Osteoblast (primary cell): ENCODE data around the gene BFSP2. TPM values are rescaled to one million over a fixed set of nuclear protein-coding genes. Genes with fewer than 3 reads are reported as not detected.
A peak's percentile ranks its signal among the peaks of the same experiment; 100 is the strongest.

Source experiments
- DNase-seq: peaks from one replicate; pipeline ENCODE4 v3.0.0; 2011; ENCODE audit warnings: low spot score, mixed read lengths; ENCODE audit not compliant: insufficient read length; ENCODE audit errors: missing footprints
- H2AFZ ChIP-seq: 2 replicates; pipeline ENCODE4 v1.6.0; 2011; ENCODE audit warnings: mild to moderate bottlenecking, low read length
- H3K27ac ChIP-seq: 2 replicates; pipeline ENCODE4 v1.5.1; 2011; ENCODE audit warnings: mild to moderate bottlenecking, low read depth, low read length, moderate library complexity
- H3K27me3 ChIP-seq: 2 replicates; pipeline ENCODE4 v1.6.0; 2012; ENCODE audit warnings: mild to moderate bottlenecking, control low read depth, inconsistent platforms, low read length, moderate library complexity; ENCODE audit not compliant: insufficient read depth
- H3K36me3 ChIP-seq: 2 replicates; pipeline ENCODE4 v1.5.1; 2011; ENCODE audit warnings: mild to moderate bottlenecking, low read length, control low read depth, moderate library complexity; ENCODE audit not compliant: insufficient read depth
- H3K4me1 ChIP-seq: 2 replicates; pipeline ENCODE4 v1.5.1; 2011; ENCODE audit warnings: mild to moderate bottlenecking, low read length, control low read depth, moderate library complexity; ENCODE audit not compliant: insufficient read depth
- H3K4me2 ChIP-seq: 2 replicates; pipeline ENCODE4 v1.6.0; 2011; ENCODE audit warnings: mild to moderate bottlenecking, low read length; ENCODE audit not compliant: insufficient read depth
- H3K4me3 ChIP-seq: fragments of 200-600 bp; sonication (generic); 3 replicates; pipeline ENCODE4 v1.5.1; 2012; ENCODE audit warnings: mild to moderate bottlenecking, low read length, inconsistent platforms; ENCODE audit not compliant: insufficient read depth
- H3K79me2 ChIP-seq: 2 replicates; pipeline ENCODE4 v1.6.0; 2012; ENCODE audit warnings: mild to moderate bottlenecking, low read length, control low read depth, inconsistent platforms; ENCODE audit not compliant: insufficient read depth
- H3K9me3 ChIP-seq: 2 replicates; pipeline ENCODE4 v1.5.1; 2011; ENCODE audit warnings: low read depth, low read length, control low read depth
- H4K20me1 ChIP-seq: 2 replicates; pipeline ENCODE4 v1.6.0; 2012; ENCODE audit warnings: mild to moderate bottlenecking, low read length, control low read depth; ENCODE audit not compliant: insufficient read depth
- CTCF ChIP-seq: IDR thresholded peaks from 2 replicates; pipeline ENCODE4 v1.5.1; 2011; ENCODE audit warnings: mild to moderate bottlenecking, low read depth, low read length, moderate library complexity; ENCODE audit errors: extremely low read depth
- total RNA-seq: library from RNA; depleted of rRNA; stranded (reverse); fragments of >200 nt; gene quantifications from 2 replicates; pipeline ENCODE4 v1.2.3, GENCODE V29; 2012

BFSP2 gene
- total RNA-seq, 1 donor = not detected

GRCh38 chr3:133381346-133382109 lies 18.3 kb upstream of the BFSP2 start:
- H3K27ac ChIP-seq = no peak overlapping the region
- no peaks in the 10 kb centered on the region for H3K9me3 ChIP-seq
- no peaks in the 10 kb centered on the region for H3K79me2 ChIP-seq
- no peaks in the 10 kb centered on the region for H3K36me3 ChIP-seq
- H4K20me1 ChIP-seq = no peaks in the 10 kb centered on the region
- H3K4me1 ChIP-seq = no peaks in the 10 kb centered on the region
- H3K27me3 ChIP-seq = peaks cover 6% of the 10 kb centered on the region
- H3K4me3 ChIP-seq = no peak overlapping the region
- H3K4me2 ChIP-seq = no peak overlapping the region
- DNase-seq = no peak
- no peak for TF ChIP-seq CTCF
- H2AFZ ChIP-seq = no peak overlapping the region

- H3K4me3 ChIP-seq = no peak overlapping the region
- no peak overlapping the region for H2AFZ ChIP-seq
- no peaks in the 10 kb centered on the region for H3K79me2 ChIP-seq
- peaks cover 6% of the 10 kb centered on the region for H3K27me3 ChIP-seq
- no peaks in the 10 kb centered on the region for H3K36me3 ChIP-seq
- H3K27ac ChIP-seq = no peak overlapping the region
- no peaks in the 10 kb centered on the region for H4K20me1 ChIP-seq
- no peak for TF ChIP-seq CTCF
- no peaks in the 10 kb centered on the region for H3K9me3 ChIP-seq
- H3K4me1 ChIP-seq = no peaks in the 10 kb centered on the region
- H3K4me2 ChIP-seq = no peak overlapping the region
- DNase-seq = no peak
Observed at GRCh38 chr3:133383175-133383574, 16.7 kb upstream of the BFSP2 start.

GRCh38 chr3:133383741-133384140 lies 16.1 kb upstream of the BFSP2 start:
- DNase-seq = no peak
- Histone ChIP-seq H3K36me3 (no peaks in the 10 kb centered on the region), H3K79me2 (no peaks in the 10 kb centered on the region), H3K4me1 (no peaks in the 10 kb centered on the region), H4K20me1 (no peaks in the 10 kb centered on the region), H3K27me3 (peaks cover 6% of the 10 kb centered on the region), H3K9me3 (no peaks in the 10 kb centered on the region), H2AFZ (no peak overlapping the region), H3K4me3 (no peak overlapping the region), H3K27ac (no peak overlapping the region), H3K4me2 (no peak overlapping the region)
- TF ChIP-seq CTCF = no peak

GRCh38 chr3:133384331-133385027 lies 15.4 kb upstream of the BFSP2 start:
- Histone ChIP-seq H3K4me2 (peak overlapping the region; percentile 32), H2AFZ (no peak overlapping the region), H4K20me1 (no peaks in the 10 kb centered on the region), H3K79me2 (no peaks in the 10 kb centered on the region), H3K4me3 (no peak overlapping the region), H3K4me1 (no peaks in the 10 kb centered on the region), H3K27ac (no peak overlapping the region), H3K9me3 (no peaks in the 10 kb centered on the region), H3K27me3 (peaks cover 6% of the 10 kb centered on the region), H3K36me3 (no peaks in the 10 kb centered on the region)
- peak; percentile 91 for DNase-seq
- TF ChIP-seq CTCF = peak; percentile 69
